ENCODE data around the gene GATAD2B. TPM values are rescaled to one million over a fixed set of nuclear protein-coding genes. Genes with fewer than 3 reads are reported as not detected.
"Not testable (repeated sequence)": the region's sequence is repeated elsewhere in the genome, so short reads cannot be mapped to it uniquely, and the experiment has no call there.

Gene GATAD2B
- total RNA-seq, 4 donors from 2014 or later, result 16.8 to 26.5 (median 24.6) TPM

DNA sequence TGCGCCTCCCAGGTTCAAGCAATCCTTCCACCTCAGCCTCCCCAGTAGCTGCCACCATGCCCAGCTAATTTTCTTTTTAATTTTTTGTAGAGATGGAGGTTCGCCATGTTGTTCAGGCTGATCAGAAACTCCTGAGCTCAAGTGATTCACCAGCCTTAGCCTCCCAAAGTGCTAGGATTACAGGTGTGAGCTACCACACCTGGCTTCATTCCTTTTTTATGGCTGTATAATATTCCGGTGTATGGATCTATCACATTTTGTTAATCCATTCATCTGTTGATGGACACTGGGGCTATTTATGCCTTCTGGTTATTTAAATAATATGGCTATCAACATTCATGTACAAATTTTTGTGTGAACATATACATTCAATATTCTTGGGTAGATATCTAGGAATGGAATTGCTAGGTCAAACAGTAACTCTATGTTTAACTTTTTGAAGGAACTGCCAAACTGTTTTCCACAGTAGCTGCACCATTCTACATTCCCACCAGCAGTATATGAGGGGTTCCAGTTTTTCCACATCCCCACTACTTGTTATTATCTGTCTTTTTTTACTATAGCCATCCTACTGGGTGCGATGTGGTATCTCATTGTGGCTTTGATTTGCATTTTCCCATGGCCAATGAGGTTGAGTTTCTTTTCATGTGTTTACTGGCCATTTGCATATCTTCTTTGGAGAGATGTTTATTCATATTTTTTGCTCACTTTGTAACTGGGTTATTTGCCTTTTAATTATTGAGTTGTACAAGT is 136.6 kb downstream of the GATAD2B start:
- no peaks in the 10 kb centered on the region for H3K9me3 ChIP-seq
- TF ChIP-seq POLR2A (IDR thresholded peaks at IDR 0.05), result no peak
- no peaks in the 10 kb centered on the region for H3K27me3 ChIP-seq
- 96% methylated on average over 4 of the region's 4 CpGs for whole genome bisulfite sequencing, 2 donors
- H3K36me3 ChIP-seq, result no peaks in the 10 kb centered on the region
- no peak overlapping the region for H3K27ac ChIP-seq
- DNase-seq (ENCODE audit: low spot score in 2 of 2), result no peak
- H3K4me1 ChIP-seq, result peaks cover 0 to 34% (median 13%) of the 10 kb centered on the region in 4 donors
- no peak overlapping the region for H3K4me3 ChIP-seq

DNA sequence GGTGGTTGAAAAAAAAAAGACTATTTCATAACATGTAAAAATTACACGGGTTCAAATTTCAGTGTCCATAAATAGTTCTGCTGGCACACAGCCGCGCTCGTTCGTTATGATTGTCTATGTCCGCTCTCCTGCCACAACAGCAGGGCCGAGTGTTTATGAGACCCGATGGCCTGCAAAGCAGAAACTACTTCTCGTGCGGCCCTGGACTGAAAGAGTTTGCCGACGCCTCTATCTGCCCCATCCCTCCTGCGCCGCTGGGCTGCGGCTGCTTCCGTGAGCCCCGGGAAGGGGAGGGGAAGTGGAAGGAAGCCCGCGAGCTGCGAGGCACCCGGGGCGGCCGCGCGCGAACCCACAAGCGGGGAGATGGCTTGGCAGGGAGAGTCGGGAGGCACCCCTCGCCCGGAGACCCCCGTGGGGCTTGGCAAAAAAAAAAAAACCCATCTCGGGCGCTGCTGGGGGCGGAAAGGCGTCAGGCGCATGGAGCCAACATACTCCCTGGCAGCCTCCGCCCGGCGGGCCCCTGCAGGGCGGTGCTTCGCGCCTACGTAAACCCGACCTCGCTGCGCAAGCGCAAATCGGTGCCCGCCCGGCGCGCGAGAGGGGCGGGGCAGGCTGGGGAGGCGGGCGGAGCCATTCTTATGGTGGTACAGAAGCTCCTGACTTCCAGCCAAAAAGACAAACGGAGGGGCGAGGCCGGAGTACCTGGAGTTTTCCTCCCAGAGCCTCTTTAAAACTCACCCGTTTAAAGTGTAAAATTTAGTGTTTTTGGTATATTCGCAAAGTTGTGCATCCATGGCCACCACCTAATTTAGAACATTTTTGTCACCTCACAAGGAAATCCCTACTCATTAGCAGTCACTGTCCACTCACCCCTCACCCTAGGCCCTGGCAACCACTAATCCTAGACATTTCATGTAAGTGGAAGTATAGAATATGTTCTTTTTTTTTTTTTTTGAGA is 139.3 kb downstream of the GATAD2B start:
- 0% methylated on average over 39 to 55 of the region's 61 CpGs for WGBS, 2 donors
- Histone ChIP-seq H3K27me3 (no peaks in the 10 kb centered on the region), H3K36me3 (peaks cover 0 to 11% (median 0%) of the 10 kb centered on the region in 3 donors), H3K4me1 (peaks cover 0 to 12% (median 3%) of the 10 kb centered on the region in 4 donors), H3K4me3 (peak overlapping the region; percentile 62 to 77 (median 66)), H3K9me3 (no peaks in the 10 kb centered on the region), H3K27ac (peak overlapping the region; percentile 89 to 97 (median 94))
- TF ChIP-seq EP300 (IDR thresholded peaks at IDR 0.05) (peak; percentile 95 to 99), POLR2A (IDR thresholded peaks at IDR 0.05) (peak; percentile 97 to 98)
- TF ChIP-seq, protein P1, sequence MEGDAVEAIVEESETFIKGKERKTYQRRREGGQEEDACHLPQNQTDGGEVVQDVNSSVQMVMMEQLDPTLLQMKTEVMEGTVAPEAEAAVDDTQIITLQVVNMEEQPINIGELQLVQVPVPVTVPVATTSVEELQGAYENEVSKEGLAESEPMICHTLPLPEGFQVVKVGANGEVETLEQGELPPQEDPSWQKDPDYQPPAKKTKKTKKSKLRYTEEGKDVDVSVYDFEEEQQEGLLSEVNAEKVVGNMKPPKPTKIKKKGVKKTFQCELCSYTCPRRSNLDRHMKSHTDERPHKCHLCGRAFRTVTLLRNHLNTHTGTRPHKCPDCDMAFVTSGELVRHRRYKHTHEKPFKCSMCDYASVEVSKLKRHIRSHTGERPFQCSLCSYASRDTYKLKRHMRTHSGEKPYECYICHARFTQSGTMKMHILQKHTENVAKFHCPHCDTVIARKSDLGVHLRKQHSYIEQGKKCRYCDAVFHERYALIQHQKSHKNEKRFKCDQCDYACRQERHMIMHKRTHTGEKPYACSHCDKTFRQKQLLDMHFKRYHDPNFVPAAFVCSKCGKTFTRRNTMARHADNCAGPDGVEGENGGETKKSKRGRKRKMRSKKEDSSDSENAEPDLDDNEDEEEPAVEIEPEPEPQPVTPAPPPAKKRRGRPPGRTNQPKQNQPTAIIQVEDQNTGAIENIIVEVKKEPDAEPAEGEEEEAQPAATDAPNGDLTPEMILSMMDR (IDR thresholded peaks at IDR 0.05), result peak in 3 of 5 experiments; percentile 8 to 69 (median 59)
- DNase-seq (ENCODE audit: low spot score in 2 of 2), result peak; percentile 81 to 83

DNA sequence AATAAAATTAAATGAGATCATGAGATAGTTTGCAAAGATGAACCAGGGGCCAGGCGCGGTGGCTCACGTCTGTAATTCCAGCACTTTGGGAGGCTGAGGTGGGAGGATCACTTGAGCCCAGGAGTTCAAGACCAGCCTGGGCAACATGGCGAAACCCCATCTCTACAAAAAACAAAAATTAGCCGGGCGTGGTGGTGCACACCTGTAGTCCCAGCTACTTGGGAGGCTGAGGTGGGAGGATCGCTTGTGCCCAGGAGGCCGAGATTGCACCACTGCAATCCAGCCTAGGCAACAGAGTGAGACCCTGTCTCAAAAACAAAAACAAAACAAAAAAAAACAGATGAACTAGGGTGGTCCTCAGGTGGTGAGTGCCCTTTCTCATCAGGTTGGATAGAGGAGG is 140.1 kb downstream of the GATAD2B start:
- H3K9me3 ChIP-seq; DNase-seq (ENCODE audit: low spot score in 2 of 2); H3K27me3 ChIP-seq: not testable (repeated sequence)
- Histone ChIP-seq H3K4me1 (peaks cover 0 to 18% (median 3%) of the 10 kb centered on the region in 4 donors), H3K27ac (peak overlapping the region; percentile 89 to 97 (median 94)), H3K4me3 (peak overlapping the region in 3 of 4 donors; percentile 62 to 77 (median 66)), H3K36me3 (peaks cover 0 to 20% (median 0%) of the 10 kb centered on the region in 3 donors)
- WGBS, 2 donors, result 91 to 92% methylated on average over 8 of the region's 8 CpGs

DNA sequence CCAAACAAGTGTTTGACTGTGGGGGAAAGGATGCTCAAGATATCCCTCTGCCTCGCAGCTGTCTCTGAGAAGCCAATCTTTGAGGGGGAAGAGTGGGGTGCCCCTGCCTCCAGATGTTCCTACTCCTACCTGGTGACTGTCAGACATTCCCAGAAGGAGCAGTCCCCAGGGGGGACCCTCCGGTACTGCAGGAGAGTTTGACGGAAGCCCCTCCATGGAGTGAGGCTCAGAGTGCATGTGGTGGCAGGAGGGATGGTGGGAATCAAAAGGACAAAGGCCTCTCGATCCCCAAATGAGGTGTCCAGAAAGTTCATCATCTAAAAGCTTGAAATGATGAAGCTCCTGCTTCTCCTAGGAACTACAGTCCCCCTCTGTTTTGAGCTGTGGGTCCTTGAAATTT is 142.2 kb downstream of the GATAD2B start:
- H3K36me3 ChIP-seq, result peaks cover 0 to 21% (median 0%) of the 10 kb centered on the region in 3 donors
- no peak overlapping the region for H3K4me3 ChIP-seq
- WGBS, 2 donors, result 75% methylated on average over 4 of the region's 4 CpGs
- H3K27me3 ChIP-seq, result no peaks in the 10 kb centered on the region
- no peak overlapping the region for H3K27ac ChIP-seq
- TF ChIP-seq EP300 (IDR thresholded peaks at IDR 0.05) (no peak), POLR2A (IDR thresholded peaks at IDR 0.05) (no peak)
- no peak for DNase-seq (ENCODE audit: low spot score in 2 of 2)
- H3K4me1 ChIP-seq, result peaks cover 0 to 38% (median 21%) of the 10 kb centered on the region in 4 donors
- no peaks in the 10 kb centered on the region for H3K9me3 ChIP-seq

DNA sequence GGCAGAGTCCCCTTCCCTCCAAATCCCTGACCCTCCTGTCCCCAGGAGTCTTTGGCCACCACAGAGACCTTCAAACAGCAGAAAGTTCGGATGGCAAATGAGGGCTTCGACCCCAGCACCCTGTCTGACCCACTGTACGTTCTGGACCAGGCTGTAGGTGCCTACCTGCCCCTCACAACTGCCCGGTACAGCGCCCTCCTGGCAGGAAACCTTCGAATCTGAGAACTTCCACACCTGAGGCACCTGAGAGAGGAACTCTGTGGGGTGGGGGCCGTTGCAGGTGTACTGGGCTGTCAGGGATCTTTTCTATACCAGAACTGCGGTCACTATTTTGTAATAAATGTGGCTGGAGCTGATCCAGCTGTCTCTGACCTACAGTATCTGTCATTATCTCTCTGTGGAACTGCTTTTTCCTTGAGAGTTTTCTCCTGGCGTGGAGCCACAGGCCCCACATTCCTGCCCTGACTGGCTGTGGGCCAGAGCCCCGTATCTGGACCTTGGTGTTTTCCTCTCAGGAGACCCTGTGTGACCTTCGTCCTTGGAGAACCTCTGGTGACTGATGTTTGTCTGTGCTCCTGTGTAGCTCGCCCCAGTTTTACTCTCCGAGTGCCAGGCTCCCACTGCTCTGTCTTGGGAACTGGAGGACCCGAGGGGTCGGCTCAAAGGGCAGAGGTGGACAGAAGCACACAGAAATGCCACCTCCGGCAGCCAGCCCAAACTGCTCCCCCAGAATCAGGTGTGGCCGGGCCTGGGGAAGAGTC is 142.8 kb downstream of the GATAD2B start:
- WGBS, 2 donors, result 66 to 75% methylated on average over 15 to 16 of the region's 17 CpGs
- DNase-seq (ENCODE audit: low spot score in 2 of 2), result no peak

More for the DNA sequence above, 142.8 kb downstream of the GATAD2B start:
- Histone ChIP-seq H3K27me3 (no peaks in the 10 kb centered on the region), H3K27ac (peak overlapping the region in 1 of 4 donors; percentile 4), H3K36me3 (peaks cover 0 to 21% (median 0%) of the 10 kb centered on the region in 3 donors), H3K4me1 (peaks cover 0 to 39% (median 23%) of the 10 kb centered on the region in 4 donors), H3K9me3 (no peaks in the 10 kb centered on the region), H3K4me3 (no peak overlapping the region)
- TF ChIP-seq, protein P1 (IDR thresholded peaks at IDR 0.05), result no peak
- no peak for TF ChIP-seq POLR2A (IDR thresholded peaks at IDR 0.05)
- TF ChIP-seq EP300 (IDR thresholded peaks at IDR 0.05), result no peak
